GM21737 (cell line): Measurements from ENCODE around the gene PCDHB12.
"Not testable (repeated sequence)": the region's sequence is repeated elsewhere in the genome, so short reads cannot be mapped to it uniquely, and the experiment has no call there.

Source experiments
- ATAC-seq: cut with Tn5 transposase; IDR thresholded peaks from one replicate; pipeline ENCODE4 v1.9.1; 2021; ENCODE audit warnings: mild to moderate bottlenecking, moderate library complexity; ENCODE audit not compliant: unreplicated experiment

PCDHB12 gene

GRCh38 chr5:141201646-141202045 is 6.9 kb upstream of the PCDHB12 start:
- not testable (repeated sequence) for ATAC-seq

GRCh38 chr5:141210281-141210680 is 1.8 kb downstream of the PCDHB12 start:
- not testable (repeated sequence) for ATAC-seq

- not testable (repeated sequence) for ATAC-seq
Observed at GRCh38 chr5:141210849-141211248, 2.3 kb downstream of the PCDHB12 start.

GRCh38 chr5:141213656-141214339 is 5.3 kb downstream of the PCDHB12 start, which contains the start of gene PCDHB13:
TSS of gene PCDHB13 (plus strand) at chr5:141213919. CDS start at chr5:141214124, 205 bp downstream.
- ATAC-seq: not testable (repeated sequence)

GRCh38 chr5:141214583-141214982 is 6.1 kb downstream of the PCDHB12 start:
- not testable (repeated sequence) for ATAC-seq

- ATAC-seq: not testable (repeated sequence)
Observed at GRCh38 chr5:141215504-141215903, 7.0 kb downstream of the PCDHB12 start.

- ATAC-seq: not testable (repeated sequence)
Observed at GRCh38 chr5:141216035-141216434, 7.5 kb downstream of the PCDHB12 start.

GRCh38 chr5:141223112-141223783 is 14.7 kb downstream of the PCDHB12 start, which contains the start of gene PCDHB14:
TSS of gene PCDHB14 (plus strand) at chr5:141223343. CDS start at chr5:141223506, 163 bp downstream.
- ATAC-seq: no peak

GRCh38 chr5:141224844-141225243 is 16.3 kb downstream of the PCDHB12 start:
- not testable (repeated sequence) for ATAC-seq

GRCh38 chr5:141225421-141225820 is 16.9 kb downstream of the PCDHB12 start:
- not testable (repeated sequence) for ATAC-seq

GRCh38 chr5:141234109-141234667 is 25.7 kb downstream of the PCDHB12 start:
- ATAC-seq: no peak

- not testable (repeated sequence) for ATAC-seq
Observed at GRCh38 chr5:141235922-141236321, 27.4 kb downstream of the PCDHB12 start.

GRCh38 chr5:141236516-141237313 is 28.2 kb downstream of the PCDHB12 start:
- ATAC-seq: no peak

- no peak for ATAC-seq
Observed at GRCh38 chr5:141241496-141241895, 33.0 kb downstream of the PCDHB12 start.

- no peak for ATAC-seq
Observed at GRCh38 chr5:141245250-141245717, 36.8 kb downstream of the PCDHB12 start, which contains the start of gene PCDHB15. TSS of gene PCDHB15 (plus strand) at chr5:141245395. CDS start at chr5:141245579, 184 bp downstream.

- ATAC-seq: not testable (repeated sequence)
Observed at GRCh38 chr5:141246971-141247370, 38.5 kb downstream of the PCDHB12 start.

- ATAC-seq: not testable (repeated sequence)
Observed at GRCh38 chr5:141247434-141247833, 38.9 kb downstream of the PCDHB12 start.

- no peak for ATAC-seq
Observed at GRCh38 chr5:141250576-141250975, 42.1 kb downstream of the PCDHB12 start.

GRCh38 chr5:141258464-141258863 is 49.9 kb downstream of the PCDHB12 start:
- ATAC-seq: no peak

- no peak for ATAC-seq
Observed at GRCh38 chr5:141258948-141259347, 50.4 kb downstream of the PCDHB12 start.
